Cardiac septum (tissue), 1 donor: ENCODE results near the gene ABAT. TPM values are rescaled to one million over a fixed set of nuclear protein-coding genes. Genes with fewer than 3 reads are reported as not detected.

Source experiments
- DNase-seq: peaks from one replicate; pipeline ENCODE4 v3.0.0-alpha.2; 2020; ENCODE audit warnings: low spot score
- intact Hi-C: fragments of 100-400 bp; cut with DNase I; formaldehyde crosslinking; loops from one replicate; pipeline ENCODE4 v1.14.0; 2022
- total RNA-seq: library from RNA; stranded (reverse); fragmentation: NEBNext Ultra II Directional; extraction: Animal tissue kit (Norgen Biotek cat#: 25700); gene quantifications from one replicate; pipeline ENCODE4 v1.2.1, GENCODE V29; 2021
- donor health status: DM: no; HTN: no; CAD: no.

The ABAT gene
- total RNA-seq, 1 donor from 2014 or later: 25.8 TPM

- intact Hi-C loops: no loop called here
Measured at GRCh38 chr16:8712589-8713361, 38.4 kb downstream of the ABAT start.

GRCh38 chr16:8713635-8714172 is 39.3 kb downstream of the ABAT start:
- DNase-seq: no peak
- intact Hi-C loops: no loop called here

More at GRCh38 chr16:8712589-8713361, 38.4 kb downstream of the ABAT start:
- no peak for DNase-seq

DNA sequence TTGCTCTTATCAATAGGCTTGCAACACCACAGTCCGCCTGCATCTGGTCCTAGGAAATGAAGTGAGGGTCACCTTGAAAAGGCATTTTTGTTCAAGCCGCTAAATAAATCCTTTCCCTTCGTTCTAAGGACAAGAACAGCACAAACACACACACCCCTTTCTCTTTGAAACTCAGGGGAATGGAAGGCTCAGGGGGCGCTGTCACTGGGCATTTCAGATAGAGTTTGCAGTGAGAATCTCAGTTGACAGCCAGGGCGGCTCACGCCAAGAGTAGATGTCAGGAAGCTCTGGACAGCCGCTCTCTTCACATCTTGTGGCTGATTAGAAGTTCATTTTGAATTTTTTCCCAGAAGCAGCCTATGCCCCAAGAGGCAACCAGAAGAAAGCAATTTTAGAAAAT is 39.8 kb downstream of the ABAT start:
- intact Hi-C loops: no loop called here
- DNase-seq: no peak

GRCh38 chr16:8714807-8715206 is 40.4 kb downstream of the ABAT start:
- intact Hi-C loops: no loop called here
- DNase-seq: no peak

DNA sequence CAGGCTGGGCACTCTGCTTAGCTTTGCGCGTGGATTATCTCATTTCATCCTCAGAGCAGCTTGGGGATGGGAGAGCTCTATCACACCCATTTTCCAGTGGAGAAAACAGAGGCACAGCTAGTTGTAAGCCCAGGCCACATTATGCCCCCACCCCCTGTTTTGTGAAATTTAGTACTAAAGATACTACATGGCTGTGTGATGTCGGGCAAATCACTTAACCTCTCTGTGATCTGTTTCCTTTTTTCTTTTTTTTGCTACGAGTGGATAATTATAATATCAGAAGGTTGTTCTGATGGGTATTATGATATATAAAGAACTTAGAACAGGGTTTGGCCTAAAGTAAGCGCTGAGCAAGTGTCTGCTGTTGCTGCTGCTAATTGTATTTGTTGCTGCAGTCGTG is 41.6 kb downstream of the ABAT start:
- intact Hi-C loops: no loop called here

GRCh38 chr16:8716592-8716991 is 42.2 kb downstream of the ABAT start:
- no peak for DNase-seq
- intact Hi-C loops: no loop called here

More for the DNA sequence above, 41.6 kb downstream of the ABAT start:
- no peak for DNase-seq

GRCh38 chr16:8717469-8717868 is 43.1 kb downstream of the ABAT start:
- intact Hi-C loops: no loop called here
- DNase-seq: no peak

DNA sequence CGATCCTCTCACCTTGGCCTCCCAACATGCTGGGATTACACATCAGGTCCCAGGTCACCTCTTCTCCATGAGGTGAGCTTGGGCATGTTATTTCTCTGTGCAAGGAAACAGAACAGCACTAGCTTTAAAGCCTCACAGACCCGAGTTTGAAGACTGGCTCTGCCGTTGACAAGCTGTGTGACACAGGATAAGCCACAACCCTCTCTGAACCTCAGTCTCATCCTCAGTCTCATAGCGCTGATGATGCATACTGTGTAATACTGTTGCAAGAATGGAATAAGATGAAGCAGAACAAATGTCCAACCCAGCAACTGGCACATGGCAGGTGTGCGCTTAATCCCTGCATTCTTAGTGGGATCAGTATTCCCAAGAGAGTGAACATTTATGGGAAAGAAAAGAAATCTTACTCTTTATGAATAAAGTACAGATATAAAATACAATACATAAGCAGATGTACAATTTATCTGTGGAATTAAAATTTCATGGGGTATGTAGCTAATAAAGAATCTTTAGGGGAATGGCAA is 43.5 kb downstream of the ABAT start:
- no peak for DNase-seq
- intact Hi-C loops: no loop called here

DNA sequence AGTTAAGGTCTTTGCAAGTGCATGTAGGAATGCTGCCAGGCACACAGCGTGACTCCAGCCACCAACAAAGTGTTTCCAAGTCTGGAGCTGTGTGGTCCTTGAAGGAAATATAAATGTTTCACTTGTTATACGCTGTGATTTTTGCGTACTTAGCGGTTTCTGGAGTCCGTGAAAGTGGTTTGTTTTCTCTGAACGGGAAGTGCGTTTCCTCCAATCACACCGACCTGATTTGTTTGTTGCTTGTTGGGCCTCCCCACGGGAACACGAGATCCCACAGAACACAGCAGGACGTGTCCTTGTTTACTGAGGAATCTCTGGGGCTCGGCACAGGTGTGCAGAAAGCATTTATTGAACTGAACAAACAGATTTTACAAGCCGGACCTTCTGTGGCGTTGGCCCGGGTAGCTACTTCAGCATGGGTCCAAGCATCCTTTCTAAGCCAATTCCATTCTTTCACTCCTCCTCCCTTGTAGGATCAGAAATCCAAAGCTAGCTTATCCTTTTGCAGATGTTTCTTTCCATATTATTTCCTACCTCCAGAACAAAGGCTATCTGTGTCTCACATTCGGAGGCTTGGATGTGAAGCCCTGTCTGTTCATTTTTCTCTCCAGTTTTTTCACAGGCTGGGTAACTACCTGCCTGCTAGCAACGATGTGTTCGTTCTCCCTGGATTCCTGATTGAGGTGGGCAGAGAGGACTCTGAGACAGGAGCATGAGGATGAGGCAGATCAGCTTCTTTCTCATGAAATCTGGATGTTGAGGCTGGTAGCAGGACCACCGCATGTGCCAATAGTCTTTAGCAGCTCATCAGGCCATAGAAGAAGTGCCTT is 44.6 kb downstream of the ABAT start:
- intact Hi-C loops: no loop called here
- no peak for DNase-seq

DNA sequence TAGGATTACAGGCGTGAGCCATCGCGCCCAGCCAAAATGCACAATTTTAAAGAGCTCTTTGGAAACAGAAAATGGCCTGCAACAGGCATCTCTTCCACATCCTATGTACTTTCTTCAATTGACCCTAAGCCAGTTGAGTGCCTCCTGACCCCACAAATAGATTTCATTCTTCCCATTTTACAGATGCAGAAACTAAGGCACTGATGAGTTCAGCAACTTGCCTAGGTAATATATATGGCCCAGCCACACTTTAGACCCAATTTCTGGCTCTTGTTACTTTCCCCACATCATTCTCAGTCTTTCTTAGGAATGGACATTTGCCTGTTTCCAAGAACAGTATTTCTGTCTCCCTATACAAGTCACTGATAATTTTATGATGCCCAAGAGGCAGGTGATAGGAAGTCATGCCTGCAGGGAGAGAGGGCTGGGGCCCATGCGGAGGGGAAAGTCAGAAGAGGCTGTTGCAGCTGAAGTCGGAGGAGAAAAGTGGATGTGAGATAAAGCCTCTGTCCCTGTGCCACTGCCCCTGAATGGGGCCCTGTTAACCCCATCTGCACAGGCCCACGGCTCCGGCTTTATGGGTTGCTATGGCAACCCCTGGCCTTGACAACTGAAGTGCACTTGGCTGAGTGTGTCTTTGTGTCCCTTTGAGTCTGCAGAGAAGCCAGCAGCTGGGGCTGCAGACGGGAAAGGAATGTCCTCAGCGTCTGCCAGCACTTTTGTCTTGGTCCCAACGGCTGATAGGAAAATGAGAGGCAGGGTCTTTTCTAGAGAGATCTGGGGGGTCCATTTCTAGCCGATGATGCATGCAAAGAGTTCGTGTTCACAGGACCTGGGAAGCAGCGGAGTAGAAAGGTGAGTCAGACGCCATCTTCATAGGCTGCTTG is 45.9 kb downstream of the ABAT start:
- intact Hi-C loops: no loop called here
- no peak for DNase-seq

DNA sequence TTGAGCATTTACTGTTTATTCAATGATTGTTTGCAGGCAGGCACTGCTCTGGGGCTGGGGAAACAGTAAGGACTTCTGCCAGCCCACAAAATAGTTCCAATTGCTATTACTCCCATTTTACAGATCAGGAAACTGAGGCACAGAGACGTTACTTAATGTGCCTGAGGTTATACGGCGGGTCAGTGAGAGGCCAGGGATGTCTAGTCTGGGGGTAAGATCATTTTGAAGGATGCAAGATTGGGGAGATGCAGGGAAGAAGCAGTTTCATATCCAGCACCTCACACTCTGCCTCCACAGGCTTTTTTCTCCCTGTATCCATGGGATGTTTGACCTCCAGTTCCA is 46.5 kb downstream of the ABAT start:
- no peak for DNase-seq
- intact Hi-C loops: no loop called here

- intact Hi-C loops: no loop called here
- no peak for DNase-seq
Measured at GRCh38 chr16:8721336-8722024, 47.1 kb downstream of the ABAT start.

GRCh38 chr16:8722025-8722348 is 47.6 kb downstream of the ABAT start:
- intact Hi-C loops: no loop called here
- DNase-seq: no peak

DNA sequence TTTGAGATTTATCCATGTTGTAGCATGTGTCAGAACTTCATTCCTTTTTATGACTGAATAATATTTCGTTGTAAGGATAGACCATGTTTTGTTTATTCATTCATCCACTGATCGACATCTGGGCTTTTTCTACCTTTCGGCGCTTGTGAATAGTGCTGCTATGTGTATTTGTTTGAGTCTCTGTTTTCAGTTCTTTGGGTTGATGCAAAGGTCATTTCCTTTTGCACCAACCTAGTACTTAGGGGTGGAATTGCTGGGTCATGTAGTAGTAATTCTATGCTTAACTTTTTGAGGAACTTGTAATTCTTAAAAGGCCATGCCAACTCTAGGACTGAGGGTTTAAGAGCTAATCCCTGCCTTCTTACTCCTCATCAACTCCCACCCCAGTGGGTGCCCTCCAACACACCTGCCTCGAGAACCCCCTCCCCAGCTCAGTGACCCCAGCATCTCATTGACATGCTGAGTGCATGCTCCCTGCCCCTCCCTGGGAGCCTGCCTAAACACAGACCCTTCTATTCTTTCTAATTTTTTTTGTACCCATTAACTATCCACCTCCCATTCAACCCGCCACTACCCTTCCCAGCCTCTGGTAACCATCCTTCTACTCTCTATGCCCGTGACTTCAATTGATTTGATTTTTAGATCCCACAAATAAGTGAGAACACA is 51.2 kb downstream of the ABAT start:
- intact Hi-C loops: no loop called here

GRCh38 chr16:8727131-8727806 is 52.9 kb downstream of the ABAT start:
- intact Hi-C loops: no loop called here
- no peak for DNase-seq

More for the DNA sequence above, 51.2 kb downstream of the ABAT start:
- DNase-seq: no peak

DNA sequence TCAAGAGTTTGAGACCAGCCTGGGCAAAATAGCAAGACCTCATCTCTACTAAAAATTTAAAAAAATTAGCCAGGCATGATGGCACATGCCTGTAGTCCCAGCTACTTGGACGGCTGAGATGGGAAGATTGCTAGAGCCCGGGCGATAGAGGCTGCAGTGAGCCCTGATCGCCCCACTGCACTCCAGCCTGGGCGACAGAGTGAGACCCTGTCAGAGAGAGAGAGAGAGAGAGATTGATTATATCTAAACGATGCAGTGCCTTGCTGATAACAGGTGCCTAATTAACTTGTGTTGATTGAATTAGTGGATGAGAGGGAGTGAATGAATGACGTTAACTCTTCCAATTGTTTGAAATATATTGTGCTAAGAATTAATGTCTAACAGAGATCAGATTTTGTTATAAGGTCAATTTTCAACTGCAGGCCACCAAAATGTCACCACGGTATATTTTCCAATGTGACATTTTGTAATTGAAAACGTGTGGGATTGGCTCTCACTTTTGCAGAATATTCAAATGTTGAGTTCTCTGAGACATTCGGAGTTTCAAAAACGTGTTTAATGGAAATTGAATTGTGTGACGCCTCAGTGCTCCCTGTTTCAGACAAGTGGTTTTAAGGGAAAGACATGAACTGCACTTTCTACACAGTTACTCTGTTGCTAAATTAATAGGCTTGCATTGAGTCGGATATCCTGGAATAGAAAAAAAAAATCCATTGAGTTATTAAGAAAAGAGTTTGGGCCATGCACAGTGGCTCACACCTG is 53.6 kb downstream of the ABAT start:
- DNase-seq: no peak
- intact Hi-C loops: no loop called here

DNA sequence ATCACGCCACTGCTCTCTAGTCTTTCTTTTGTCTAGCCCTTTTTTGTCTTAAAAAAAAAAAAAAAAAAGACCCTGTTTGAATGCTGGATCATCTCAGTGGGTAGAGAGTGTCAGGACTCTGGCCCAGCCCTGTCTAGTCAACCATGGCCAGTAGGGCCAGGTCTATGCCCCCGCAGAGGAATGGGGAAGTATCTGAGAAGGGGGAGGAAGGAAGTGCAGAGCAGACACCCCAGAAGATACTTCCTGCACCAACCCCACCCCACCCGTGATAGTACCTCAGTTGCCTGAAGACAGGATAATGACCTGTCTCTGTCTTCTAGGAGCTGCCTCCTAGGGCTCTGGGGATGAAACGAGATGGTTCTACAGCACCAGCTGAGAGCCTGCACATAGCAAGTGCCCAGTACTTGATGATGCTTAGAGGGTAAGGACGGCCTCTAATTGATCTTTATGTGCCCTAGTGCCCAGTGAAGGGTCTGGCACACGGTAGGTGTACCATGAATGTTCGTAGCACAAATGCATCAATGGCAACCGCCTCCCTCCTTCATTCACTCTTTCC is 55.4 kb downstream of the ABAT start:
- DNase-seq: no peak
- intact Hi-C loops: no loop called here
